ENCODE measurements around the gene THADA. TPM values are rescaled to one million over a fixed set of nuclear protein-coding genes. Genes with fewer than 3 reads are reported as not detected.

The THADA gene, protein sequence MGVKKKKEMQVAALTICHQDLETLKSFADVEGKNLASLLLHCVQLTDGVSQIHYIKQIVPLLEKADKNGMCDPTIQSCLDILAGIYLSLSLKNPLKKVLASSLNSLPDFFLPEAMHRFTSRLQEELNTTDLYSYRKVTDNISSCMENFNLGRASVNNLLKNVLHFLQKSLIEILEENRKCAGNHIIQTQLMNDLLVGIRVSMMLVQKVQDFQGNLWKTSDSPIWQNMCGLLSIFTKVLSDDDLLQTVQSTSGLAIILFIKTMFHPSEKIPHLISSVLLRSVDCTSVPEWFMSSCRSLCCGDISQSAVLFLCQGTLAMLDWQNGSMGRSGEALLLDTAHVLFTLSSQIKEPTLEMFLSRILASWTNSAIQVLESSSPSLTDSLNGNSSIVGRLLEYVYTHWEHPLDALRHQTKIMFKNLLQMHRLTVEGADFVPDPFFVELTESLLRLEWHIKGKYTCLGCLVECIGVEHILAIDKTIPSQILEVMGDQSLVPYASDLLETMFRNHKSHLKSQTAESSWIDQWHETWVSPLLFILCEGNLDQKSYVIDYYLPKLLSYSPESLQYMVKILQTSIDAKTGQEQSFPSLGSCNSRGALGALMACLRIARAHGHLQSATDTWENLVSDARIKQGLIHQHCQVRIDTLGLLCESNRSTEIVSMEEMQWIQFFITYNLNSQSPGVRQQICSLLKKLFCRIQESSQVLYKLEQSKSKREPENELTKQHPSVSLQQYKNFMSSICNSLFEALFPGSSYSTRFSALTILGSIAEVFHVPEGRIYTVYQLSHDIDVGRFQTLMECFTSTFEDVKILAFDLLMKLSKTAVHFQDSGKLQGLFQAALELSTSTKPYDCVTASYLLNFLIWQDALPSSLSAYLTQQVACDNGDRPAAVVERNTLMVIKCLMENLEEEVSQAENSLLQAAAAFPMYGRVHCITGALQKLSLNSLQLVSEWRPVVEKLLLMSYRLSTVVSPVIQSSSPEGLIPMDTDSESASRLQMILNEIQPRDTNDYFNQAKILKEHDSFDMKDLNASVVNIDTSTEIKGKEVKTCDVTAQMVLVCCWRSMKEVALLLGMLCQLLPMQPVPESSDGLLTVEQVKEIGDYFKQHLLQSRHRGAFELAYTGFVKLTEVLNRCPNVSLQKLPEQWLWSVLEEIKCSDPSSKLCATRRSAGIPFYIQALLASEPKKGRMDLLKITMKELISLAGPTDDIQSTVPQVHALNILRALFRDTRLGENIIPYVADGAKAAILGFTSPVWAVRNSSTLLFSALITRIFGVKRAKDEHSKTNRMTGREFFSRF (N-terminal part only)
- 16.2 and 44.9 TPM in 2 replicates for total RNA-seq

DNA sequence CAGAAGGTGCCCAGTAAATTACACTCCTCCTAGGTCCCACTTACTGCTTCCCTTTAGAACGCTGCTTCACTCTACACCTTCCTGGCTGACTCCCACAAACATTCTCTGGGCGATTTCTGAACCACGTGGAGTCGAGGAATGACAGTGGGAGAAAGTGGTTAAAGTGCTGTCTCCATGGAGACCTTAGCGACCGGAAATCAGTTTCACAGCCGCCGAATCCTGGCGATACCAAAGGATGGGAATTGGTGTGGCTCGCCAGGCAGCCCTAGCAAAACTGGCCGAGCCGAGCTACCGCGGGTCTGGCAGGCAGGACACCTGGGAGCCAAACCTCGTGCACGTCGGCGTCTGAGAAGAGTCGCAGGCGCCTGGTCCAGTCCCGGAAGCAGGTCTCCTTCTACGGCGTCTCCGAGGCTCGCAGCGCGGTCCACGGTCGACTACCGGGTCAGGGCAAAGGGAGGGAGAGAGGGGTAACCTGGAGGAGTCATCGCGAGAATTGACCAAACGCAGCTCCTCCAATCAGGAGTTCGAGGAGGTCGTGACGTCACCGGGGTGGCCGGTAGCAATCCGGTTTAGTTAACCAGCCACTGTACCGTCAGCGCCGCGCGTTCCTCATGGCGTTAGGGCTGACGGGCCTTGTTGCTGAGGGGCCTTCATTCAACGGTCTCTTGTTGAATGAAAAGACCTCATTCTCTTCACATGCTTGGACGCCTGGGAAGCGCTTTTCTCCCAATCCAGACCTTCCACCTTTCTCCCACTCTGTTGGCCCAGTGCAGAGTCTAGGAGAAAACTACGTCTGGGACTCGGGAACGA, at the start of gene THADA:
Gene THADA (minus strand): TSS at position 436 of the 810 bp plus-strand sequence. CDS start 3,646 bp downstream, outside the sequence.

DNA sequence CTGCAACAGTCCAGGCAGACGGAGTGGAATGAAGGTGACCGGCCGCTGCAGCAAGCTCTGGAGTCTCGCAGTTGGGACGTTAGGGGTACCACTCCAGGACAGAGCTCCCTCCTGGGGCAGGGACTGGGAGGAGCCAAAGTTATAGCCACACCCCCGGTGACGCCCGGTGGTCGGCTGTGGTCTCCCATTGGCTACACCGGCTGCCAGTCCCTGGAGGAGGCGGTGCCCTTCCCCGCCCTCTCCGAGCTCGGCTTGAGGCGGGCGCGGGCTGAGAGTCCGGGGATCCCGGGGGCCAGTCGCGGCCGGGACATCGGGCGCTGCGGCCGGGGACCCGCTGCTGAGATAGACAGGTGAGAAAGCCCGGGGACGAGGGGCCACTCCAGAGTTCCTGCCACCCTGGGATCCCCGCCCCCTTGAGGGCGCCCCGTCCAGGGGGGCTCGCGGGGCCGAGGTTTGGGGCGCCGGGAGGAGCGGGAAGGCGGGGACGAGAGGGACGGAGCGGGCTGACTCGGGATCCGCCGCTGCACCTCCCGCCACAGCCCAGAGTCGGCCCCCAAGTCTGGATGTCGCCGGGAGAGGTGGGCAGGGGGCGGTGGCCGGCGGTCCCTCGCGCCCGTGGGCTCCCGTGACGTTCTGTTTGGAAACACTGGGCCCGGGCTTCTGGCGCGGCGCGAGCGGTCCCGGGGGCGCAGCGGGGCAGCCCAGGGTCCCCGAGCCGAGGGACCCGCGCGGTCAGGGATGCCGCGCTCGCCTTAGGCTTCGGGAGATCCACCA, 41.4 kb upstream of the THADA start, which contains the start of gene PLEKHH2:
Gene PLEKHH2 (plus strand): TSS at position 231 of the 774 bp plus-strand sequence. CDS start 7,414 bp downstream, outside the sequence.

DNA sequence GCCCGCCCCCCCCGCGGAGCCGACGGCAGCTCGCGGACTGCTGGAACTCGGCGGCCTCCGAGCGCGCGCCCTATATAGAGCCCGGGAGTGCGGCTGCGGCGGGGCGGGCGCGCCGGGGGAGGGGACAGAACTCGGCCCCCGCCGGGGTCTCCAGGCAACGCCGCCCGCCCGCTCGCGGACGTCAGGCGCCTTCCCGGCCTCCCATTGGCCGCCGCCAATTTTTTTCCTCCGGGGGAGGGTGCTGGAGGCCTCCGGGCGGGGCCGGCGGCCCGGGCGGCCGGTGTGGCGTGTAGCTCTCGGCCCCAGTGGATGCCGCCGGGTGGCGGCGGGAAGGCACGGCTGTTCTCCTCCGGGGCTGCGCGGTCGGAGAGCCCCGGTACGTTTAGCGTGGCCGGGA, 369.3 kb downstream of the THADA start, which contains the start of gene ZFP36L2:
Gene ZFP36L2 (minus strand): TSS at position 49 of the 397 bp plus-strand sequence. CDS start 291 bp downstream, outside the sequence.

Other genes starting within 250 kb of the THADA start
- gene PLEKHH2, start 41.2 kb upstream of the THADA start, total RNA-seq: under 0.01 and 0.25 TPM in 2 replicates
- gene C1GALT1C1L, start 80.4 kb upstream of the THADA start, total RNA-seq: 0.13 TPM in 1 of 2 replicates, not detected in the other
- gene DYNC2LI1, start 178.0 kb upstream of the THADA start, total RNA-seq: 6.0 and 10.5 TPM in 2 replicates
- not detected in 2 replicates for gene ABCG5, start 242.8 kb upstream of the THADA start, total RNA-seq
- not detected in 2 replicates for gene ABCG8, start 242.9 kb upstream of the THADA start, total RNA-seq